H1 (cell line): ENCODE results near the gene TMEM131L. TPM values are rescaled to one million over a fixed set of nuclear protein-coding genes. Genes with fewer than 3 reads are reported as not detected.

Source experiments
- BCL11A ChIP-seq, 2 experiments: IDR thresholded peaks; one replicate each; pipeline ENCODE4 v1.6.1; 2011; ENCODE audit warnings: low read depth in 2 of 2, low read length in 2 of 2, mild to moderate bottlenecking in 2 of 2
- CHD1 ChIP-seq: IDR thresholded peaks from 2 replicates; pipeline ENCODE4 v1.6.1; 2012; ENCODE audit warnings: low read depth, low read length, improper control_type of control experiment
- E2F6 ChIP-seq: IDR thresholded peaks from 2 replicates; pipeline ENCODE4 v1.6.1; 2012; ENCODE audit warnings: inconsistent platforms
- POLR2A ChIP-seq, 2 experiments: IDR thresholded peaks; 1 replicate in 1 of 2; 2 replicates in 1 of 2; pipeline ENCODE4 v1.6.1; 2011; ENCODE audit warnings: low read depth in 2 of 2, low read length in 2 of 2, mild to moderate bottlenecking in 2 of 2; ENCODE audit errors: control extremely low read depth in 1 of 2
- POLR2AphosphoS5 ChIP-seq: IDR thresholded peaks from 2 replicates; pipeline ENCODE4 v1.6.1; 2011; ENCODE audit warnings: low read depth, low read length
- POU5F1 ChIP-seq: IDR thresholded peaks from 2 replicates; pipeline ENCODE4 v1.6.1; 2011; ENCODE audit warnings: low read depth, mild to moderate bottlenecking, low read length, moderate library complexity
- polyA plus RNA-seq, 7 experiments: library from polyadenylated mRNA; depleted of rRNA in 3 of 7; stranded (reverse) in 5 of 7; unstranded in 2 of 7; fragments of >200 nt in 5 of 7; fragments of 200-250 nt in 2 of 7; gene quantifications; 1 replicate in 5 of 7; 2 replicates in 1 of 7; 4 replicates in 1 of 7; pipeline versions ENCODE4 v1.2.1 to v1.2.3, GENCODE V29; 2011 to 2013; ENCODE audit warnings: missing spikeins in 2 of 7, mixed read lengths in 2 of 7
- total RNA-seq: library from RNA; stranded (reverse); fragmentation: NEBNext Ultra II Directional; extraction: Animal tissue kit (Norgen Biotek cat#: 25700); gene quantifications from 2 replicates; pipeline ENCODE4 v1.2.1, GENCODE V29; 2021

The TMEM131L gene
- total and polyA plus RNA-seq, 2 of the 8 experiments (the other 6 are each of a cell fraction or from before 2014, with no cell fraction given) = 14.3 to 26.1 TPM

DNA sequence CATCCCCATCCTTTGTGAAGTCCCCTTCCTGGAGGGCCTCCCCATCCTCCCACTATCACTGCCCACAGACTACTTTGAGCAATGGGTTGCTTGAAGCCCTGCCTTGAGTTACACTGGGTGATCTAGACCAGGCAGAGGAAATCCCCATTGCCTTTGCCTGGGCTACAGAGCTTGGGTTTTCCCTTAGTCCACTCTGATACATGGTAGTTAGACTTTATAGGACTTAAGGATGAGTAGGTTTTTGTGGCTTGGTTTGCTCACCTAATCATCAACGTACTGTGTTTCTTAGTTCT lies 56.6 kb downstream of the TMEM131L start (continued):
- no peak for TF ChIP-seq E2F6
- no peak for TF ChIP-seq BCL11A (IDR thresholded peaks at IDR 0.05; ENCODE audit: low read depth in 2 of 2, low read length in 2 of 2)
- no peak for TF ChIP-seq POLR2AphosphoS5
- TF ChIP-seq POU5F1 = no peak
- no peak for TF ChIP-seq POLR2A (IDR thresholded peaks at IDR 0.05; ENCODE audit: control extremely low read depth in 1 of 2, low read depth in 2 of 2, low read length in 2 of 2)
- no peak for TF ChIP-seq CHD1
- TF ChIP-seq, all 59 proteins: peak for 0
